Heart right ventricle (tissue), 16 donors: Measurements from ENCODE around the gene XRCC1. TPM values are rescaled to one million over a fixed set of nuclear protein-coding genes. Genes with fewer than 3 reads are reported as not detected.
"Not testable (repeated sequence)": the region's sequence is repeated elsewhere in the genome, so short reads cannot be mapped to it uniquely, and the experiment has no call there.

Experiments used
- ATAC-seq, 8 donors: fragments of 200-7000 bp; cut with Tn5 transposase; one replicate each; pipeline ENCODE4 v1.9.1; 2020; ENCODE audit warnings: mild to moderate bottlenecking in 8 of 8, moderate library complexity in 8 of 8, moderate number of reproducible peaks in 1 of 8
- DNase-seq, 2 donors: peaks; one replicate each; pipeline ENCODE4 v3.0.0-alpha.2; 2020
- H3K27ac ChIP-seq, 10 donors: fragments of 200-600 bp; sonication (generic) in 2 of 10; one replicate each; pipeline versions ENCODE4 v1.5.0 to v1.8.0; 2020 to 2022; ENCODE audit warnings: mild to moderate bottlenecking in 3 of 10
- H3K27me3 ChIP-seq, 7 donors: fragments of 200-600 bp; one replicate each; pipeline ENCODE4 v1.8.0; 2021 to 2022; ENCODE audit warnings: mild to moderate bottlenecking in 2 of 7
- H3K36me3 ChIP-seq, 9 donors: fragments of 200-600 bp; sonication (generic) in 1 of 9; one replicate each; pipeline versions ENCODE4 v1.5.0 to v1.8.0; 2020 to 2022; ENCODE audit warnings: mild to moderate bottlenecking in 2 of 9
- H3K4me1 ChIP-seq, 9 donors: fragments of 200-600 bp; sonication (generic) in 1 of 9; one replicate each; pipeline versions ENCODE4 v1.5.0 to v1.8.0; 2020 to 2022; ENCODE audit warnings: mild to moderate bottlenecking in 4 of 9
- H3K4me3 ChIP-seq, 10 donors: fragments of 200-600 bp; sonication (generic) in 2 of 10; one replicate each; pipeline versions ENCODE4 v1.5.0 to v1.8.0; 2020 to 2022; ENCODE audit warnings: mild to moderate bottlenecking in 7 of 10, moderate library complexity in 2 of 10
- H3K9me3 ChIP-seq, 11 donors: fragments of 200-600 bp in 10 of 11; sonication (generic) in 2 of 11; one replicate each; pipeline versions ENCODE4 v1.5.0 to v1.8.0; 2013 to 2022; ENCODE audit warnings: mild to moderate bottlenecking in 2 of 11, control low read depth in 1 of 11, moderate library complexity in 1 of 11
- CTCF ChIP-seq, 9 donors: fragments of 200-600 bp; sonication (generic) in 2 of 9; IDR thresholded peaks; one replicate each; pipeline versions ENCODE4 v1.5.0 to v1.8.0; 2021 to 2022; ENCODE audit warnings: antibody characterized with exemption in 9 of 9, mild to moderate bottlenecking in 5 of 9, moderate library complexity in 1 of 9
- WGBS, 2 donors: extraction: QIAGEN DNeasy Blood & Tissue Kit; methylation state at CpG; one replicate each; pipeline ENCODE4 v1.1.7; 2013; ENCODE audit warnings: inconsistent platforms in 1 of 2; 5-methylcytosine and 5-hydroxymethylcytosine counted together
- intact Hi-C, 10 donors: fragments of 100-400 bp; cut with DNase I; formaldehyde crosslinking; loops; one replicate each; pipeline versions ENCODE4 v1.11.1 to v1.14.2; 2022
- polyA plus RNA-seq, 2 donors: library from polyadenylated mRNA; stranded (reverse); fragments of 200-250 nt; gene quantifications; one replicate each; pipeline ENCODE4 v1.2.3, GENCODE V29; 2013
- total RNA-seq, 10 donors: library from RNA; stranded (reverse); fragmentation: NEBNext Ultra II Directional in 3 of 10; extraction: Animal tissue kit (Norgen Biotek cat#: 25700) in 3 of 10; gene quantifications; one replicate each; pipeline versions ENCODE4 v1.2.1 to v1.2.4, GENCODE V29; 2021 to 2023
- donor health status: Arrhythmogenic right ventricular cardiomyopathy.
- donor health status: ischemic (EF 13 %, LVEDD 7.1; RV severe dilation, severe dysfunction).
- donor health status: healthy with polysubstance abuse.
- donor health status: DM: no; HTN: yes; CAD: no.
- donor health status: DM: no; HTN: no; CAD: no.
- donor health status: ischemic (EF 25% LVEDD 6.9; RV normal size, moderate dysfunction).
- donor health status: ischemic (EF 25% LVEDD 5.7; RV mildly dilated, moderate dysfunction).
- donor health status: healthy.
- donor health status: DM: yes; HTN: yes; CAD: no.
- donor health status: Ischemic cardiomyopathy.
- donor health status: ischemic (EF 35%, LVEDD 5.7; RV mildly dilated, moderate dysfunction).
- donor health status: nonischemic (EF 11% LVEDD 7.7; RV severe dilation, severe dysfunction).
- donor health status: DM: yes; HTN: yes; CAD: no.
- donor health status: PGD.
- donor health status: ischemic (EF 29% LVEDD 5.4; RV normal size, mild dysfunction).
- donor health status: nonischemic (EF 23%, LVEDD 6.1; RV moderate dilation, normal function).

The XRCC1 gene
- total and polyA plus RNA-seq, 12 donors: 11.0 to 21.9 (median 17.7) TPM

DNA sequence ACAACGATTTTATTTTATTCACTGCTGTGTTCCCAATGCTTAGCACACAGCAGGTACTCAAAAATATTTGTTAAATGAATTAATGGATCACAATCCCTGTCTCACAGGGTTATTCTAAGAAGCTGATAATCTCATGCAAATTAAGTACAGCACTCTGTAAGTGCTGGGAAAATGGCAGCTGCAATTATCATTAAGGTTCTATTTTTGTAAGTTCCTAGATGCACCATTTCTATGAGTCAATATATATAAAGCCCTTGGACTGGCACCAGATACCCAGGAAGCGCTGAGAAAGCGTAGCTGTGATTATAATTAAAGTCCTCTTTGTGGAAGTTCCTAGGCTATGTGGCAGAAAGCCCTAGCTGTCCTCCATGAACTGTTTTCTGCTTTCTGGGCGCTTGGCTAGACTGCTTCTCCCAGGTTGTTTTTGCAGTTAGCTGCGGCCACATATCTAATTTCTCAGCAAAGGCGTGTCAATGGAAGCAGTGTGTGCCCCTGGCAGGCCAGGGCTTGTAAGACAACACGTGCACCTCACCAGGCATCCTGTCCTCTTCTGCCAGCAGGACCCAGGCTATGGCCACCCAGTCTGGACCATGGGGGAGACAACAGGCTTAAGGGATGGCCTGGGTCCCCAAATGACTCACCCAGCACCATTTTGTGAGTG lies 31.4 kb upstream of the XRCC1 start:
- intact Hi-C loops: no loop called here
- WGBS, 2 donors: 74 to 87% methylated on average over 7 of the region's 7 CpGs
- Histone ChIP-seq H3K9me3 (no peaks in the 10 kb centered on the region), H3K4me1 (peaks cover 0 to 16% (median 0%) of the 10 kb centered on the region in 9 donors), H3K4me3 (no peak overlapping the region), H3K27me3 (no peaks in the 10 kb centered on the region), H3K27ac (peak overlapping the region in 1 of 10 donors; percentile 31), H3K36me3 (peaks cover 0 to 51% (median 0%) of the 10 kb centered on the region in 9 donors)
- no peak for ATAC-seq
- DNase-seq: no peak
- no peak for TF ChIP-seq CTCF (IDR thresholded peaks at IDR 0.05)

DNA sequence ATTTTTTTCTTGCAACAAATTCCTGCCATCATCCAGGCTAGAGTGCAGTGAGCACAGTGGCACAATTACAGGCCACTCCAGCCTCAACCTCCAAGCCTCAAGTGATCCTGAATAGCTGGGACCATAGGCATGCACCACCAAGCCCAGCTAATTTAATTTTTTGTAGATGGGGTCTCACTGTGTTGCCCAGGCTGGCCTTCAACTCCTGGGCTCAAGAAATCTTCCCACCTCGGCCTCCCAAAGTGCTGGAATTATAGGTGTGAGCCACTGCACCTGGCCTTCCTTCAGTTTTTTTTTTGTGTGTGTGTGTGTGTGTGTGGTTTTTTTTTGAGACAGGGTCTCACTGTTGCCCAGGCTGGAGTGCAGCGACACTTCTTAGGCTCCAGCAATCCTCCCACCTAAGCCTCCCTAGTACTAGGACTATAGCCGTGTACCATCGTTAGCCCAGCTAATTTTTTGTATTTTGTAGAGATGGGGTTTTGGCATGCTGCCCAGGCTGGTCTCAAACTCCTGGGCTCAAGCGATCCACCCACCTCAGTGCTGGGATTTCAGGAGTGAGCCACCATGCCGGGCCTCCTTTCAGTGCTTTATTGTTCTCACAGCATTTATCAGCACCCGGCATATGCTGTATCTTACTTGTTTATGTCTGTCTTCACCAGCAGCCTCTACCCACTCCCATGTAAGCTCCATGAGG lies 30.7 kb upstream of the XRCC1 start:
- H3K36me3 ChIP-seq: peaks cover 0 to 53% (median 0%) of the 10 kb centered on the region in 9 donors

GRCh38 chr19:43600326-43600725 lies 25.0 kb upstream of the XRCC1 start:
- 74 to 82% methylated on average over 5 of the region's 5 CpGs for WGBS, 2 donors
- intact Hi-C loops, DNase-seq, H3K27me3 ChIP-seq, ATAC-seq, H3K27ac ChIP-seq, H3K9me3 ChIP-seq, H3K4me3 ChIP-seq: not testable (repeated sequence)
- H3K4me1 ChIP-seq: peaks cover 9 to 31% (median 17%) of the 10 kb centered on the region in 9 donors
- peaks cover 0 to 55% (median 6%) of the 10 kb centered on the region in 9 donors for H3K36me3 ChIP-seq

More for the DNA sequence above, 30.7 kb upstream of the XRCC1 start:
- ATAC-seq: no peak
- peaks cover 0 to 18% (median 0%) of the 10 kb centered on the region in 9 donors for H3K4me1 ChIP-seq
- DNase-seq: no peak
- H3K4me3 ChIP-seq: no peak overlapping the region
- H3K9me3 ChIP-seq: no peaks in the 10 kb centered on the region
- H3K27me3 ChIP-seq: no peaks in the 10 kb centered on the region
- TF ChIP-seq CTCF (IDR thresholded peaks at IDR 0.05): no peak
- WGBS, 2 donors: 65 to 69% methylated on average over 7 of the region's 7 CpGs
- intact Hi-C loops: no loop called here
- H3K27ac ChIP-seq: no peak overlapping the region

GRCh38 chr19:43599635-43600295 lies 24.4 kb upstream of the XRCC1 start:
- peaks cover 0 to 55% (median 6%) of the 10 kb centered on the region in 9 donors for H3K36me3 ChIP-seq
- DNase-seq (no peak), ATAC-seq (no peak)
- peaks cover 12 to 37% (median 23%) of the 10 kb centered on the region in 9 donors for H3K4me1 ChIP-seq
- H3K27me3 ChIP-seq: no peaks in the 10 kb centered on the region
- 88% methylated on average over 4 of the region's 4 CpGs for WGBS, 2 donors
- H3K9me3 ChIP-seq: no peaks in the 10 kb centered on the region
- H3K4me3 ChIP-seq: no peak overlapping the region
- TF ChIP-seq CTCF (IDR thresholded peaks at IDR 0.05): no peak
- intact Hi-C loops: loop anchor here in 5 of 10 donors (5.0 to 10.0 kb wide), 3 partner anchors 62 to 67 kb away; partner anchors contain the start of gene ZNF575 (in 4 of the 5)
- H3K27ac ChIP-seq: no peak overlapping the region
